Measurements from ENCODE around the gene GLRX.

Gene GLRX

GRCh38 chr5:95822043-95822541 is 434 bp downstream of the GLRX start:
- TF ChIP-seq CTCF (IDR thresholded peaks at IDR 0.05; ENCODE audit: low read depth, low read length, missing control alignments), result no peak
- H3K4me3 ChIP-seq (ENCODE audit: low read depth, low read length), result peak overlapping the region; percentile 86
- DNase-seq (ENCODE audit: low read depth), result no peak

- no peak for TF ChIP-seq CTCF (IDR thresholded peaks at IDR 0.05; ENCODE audit: low read depth, low read length, missing control alignments)
- peak overlapping the region; percentile 86 for H3K4me3 ChIP-seq (ENCODE audit: low read depth, low read length)
- DNase-seq (ENCODE audit: low read depth), result no peak
Observed at GRCh38 chr5:95821110-95822021, 1.2 kb downstream of the GLRX start.

- no peak for DNase-seq (ENCODE audit: low read depth)
- TF ChIP-seq CTCF (IDR thresholded peaks at IDR 0.05; ENCODE audit: low read depth, low read length, missing control alignments), result peak; percentile 10
- peak overlapping the region; percentile 57 for H3K4me3 ChIP-seq (ENCODE audit: low read depth, low read length)
Observed at GRCh38 chr5:95818181-95819147, 4.1 kb downstream of the GLRX start.

DNA sequence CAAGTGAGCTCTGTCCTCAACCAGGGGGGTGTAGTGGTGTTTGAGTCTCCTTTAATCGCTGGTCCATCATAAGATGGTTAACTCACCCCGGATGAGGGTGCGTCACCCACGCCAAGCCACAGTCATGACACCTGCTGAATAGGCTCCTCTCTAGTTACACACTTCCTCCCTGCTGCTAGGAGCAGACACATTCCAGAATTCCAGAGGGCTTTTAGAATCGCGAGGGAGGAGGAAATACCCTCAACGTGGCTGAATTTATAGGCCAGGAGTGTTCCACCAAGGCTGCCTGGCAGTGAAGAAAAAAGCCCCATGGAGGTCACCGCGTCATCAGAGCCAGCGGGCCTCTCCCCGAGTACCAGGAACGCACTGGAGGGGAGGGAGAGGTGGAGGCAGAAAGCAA is 5.1 kb downstream of the GLRX start:
- no peak for TF ChIP-seq CTCF (IDR thresholded peaks at IDR 0.05; ENCODE audit: low read depth, low read length, missing control alignments)
- H3K4me3 ChIP-seq (ENCODE audit: low read depth, low read length), result no peak overlapping the region
- no peak for DNase-seq (ENCODE audit: low read depth)

DNA sequence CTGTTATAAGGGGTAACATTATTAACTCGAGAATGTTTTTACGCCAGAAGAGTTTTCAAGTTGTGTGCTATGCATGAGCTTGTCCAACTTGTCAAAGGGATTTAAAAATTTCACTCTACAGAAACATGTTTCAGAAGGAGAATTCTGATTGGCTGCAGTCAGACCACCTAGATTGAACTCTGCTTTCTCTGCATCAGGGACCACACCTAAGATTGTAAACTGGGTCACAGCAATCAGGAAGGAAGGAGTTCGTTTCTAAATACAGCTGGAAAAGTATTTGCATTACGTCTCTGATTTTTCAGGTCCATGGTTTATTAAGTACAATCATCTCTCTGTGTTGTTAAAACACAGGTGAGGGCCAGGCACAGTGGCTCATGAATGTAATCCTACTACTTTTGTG is 5.8 kb downstream of the GLRX start:
- no peak for TF ChIP-seq CTCF (IDR thresholded peaks at IDR 0.05; ENCODE audit: low read depth, low read length, missing control alignments)
- no peak overlapping the region for H3K4me3 ChIP-seq (ENCODE audit: low read depth, low read length)
- no peak for DNase-seq (ENCODE audit: low read depth)

DNA sequence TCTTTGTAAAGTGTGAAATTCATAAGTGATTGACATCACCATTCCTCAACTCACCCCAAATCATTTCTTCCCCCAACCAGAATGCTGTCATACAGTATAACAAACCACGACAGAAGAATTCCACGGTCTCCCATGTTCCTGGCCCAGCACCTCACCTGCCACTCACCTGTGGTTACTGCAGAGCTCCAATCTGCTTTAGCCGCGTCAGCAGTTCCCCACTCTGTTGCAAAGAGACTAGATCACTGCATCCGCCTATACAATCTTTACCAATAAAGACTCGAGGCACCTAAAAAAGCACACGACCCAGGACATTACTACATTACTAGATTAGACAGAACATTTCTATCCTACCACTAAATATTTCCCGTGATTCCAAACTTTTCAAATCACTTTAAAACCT is 6.2 kb downstream of the GLRX start:
- no peak for TF ChIP-seq CTCF (IDR thresholded peaks at IDR 0.05; ENCODE audit: low read depth, low read length, missing control alignments)
- no peak for DNase-seq (ENCODE audit: low read depth)
- no peak overlapping the region for H3K4me3 ChIP-seq (ENCODE audit: low read depth, low read length)

All from GM12864 (cell line).